Muscle layer of colon (tissue), 2 donors: ENCODE results near the gene TMEM161B.
A peak's percentile ranks its signal among the peaks of the same experiment; 100 is the strongest.
"Not testable (repeated sequence)": the region's sequence is repeated elsewhere in the genome, so short reads cannot be mapped to it uniquely, and the experiment has no call there.

Experiments used
- H3K27ac ChIP-seq: one replicate; pipeline ENCODE4 v1.7.0; 2013; ENCODE audit warnings: low read depth, mild to moderate bottlenecking, low read length, moderate library complexity
- H3K27me3 ChIP-seq, 2 donors: one replicate each; pipeline ENCODE4 v1.7.0; 2013; ENCODE audit warnings: low read length in 2 of 2, mild to moderate bottlenecking in 2 of 2; ENCODE audit not compliant: insufficient read depth in 2 of 2, control insufficient read depth in 1 of 2
- H3K36me3 ChIP-seq: one replicate; pipeline ENCODE4 v1.7.0; 2013; ENCODE audit warnings: mild to moderate bottlenecking, low read length; ENCODE audit not compliant: insufficient read depth
- H3K4me1 ChIP-seq: one replicate; pipeline ENCODE4 v1.7.0; 2013; ENCODE audit warnings: mild to moderate bottlenecking, low read length; ENCODE audit not compliant: insufficient read depth
- H3K4me3 ChIP-seq, 2 donors: one replicate each; pipeline ENCODE4 v1.7.0; 2013; ENCODE audit warnings: low read length in 2 of 2, low read depth in 1 of 2, mild to moderate bottlenecking in 1 of 2, moderate library complexity in 1 of 2
- H3K9ac ChIP-seq: one replicate; pipeline ENCODE4 v1.7.0; 2013; ENCODE audit warnings: low read length
- H3K9me3 ChIP-seq: one replicate; pipeline ENCODE4 v1.7.0; 2013; ENCODE audit warnings: mild to moderate bottlenecking, low read length
- donor health status: abdominal sarcoma.
- donor health status: Adenocarcinoma of cecum.

Gene TMEM161B

GRCh38 chr5:88275581-88275980 is 6.9 kb upstream of the TMEM161B start:
- Histone ChIP-seq H3K4me3 (no peak overlapping the region), H3K36me3 (peaks cover 4% of the 10 kb centered on the region), H3K9ac (no peak overlapping the region), H3K27me3 (no peaks in the 10 kb centered on the region), H3K9me3 (no peaks in the 10 kb centered on the region), H3K27ac (no peak overlapping the region), H3K4me1 (no peaks in the 10 kb centered on the region)

DNA sequence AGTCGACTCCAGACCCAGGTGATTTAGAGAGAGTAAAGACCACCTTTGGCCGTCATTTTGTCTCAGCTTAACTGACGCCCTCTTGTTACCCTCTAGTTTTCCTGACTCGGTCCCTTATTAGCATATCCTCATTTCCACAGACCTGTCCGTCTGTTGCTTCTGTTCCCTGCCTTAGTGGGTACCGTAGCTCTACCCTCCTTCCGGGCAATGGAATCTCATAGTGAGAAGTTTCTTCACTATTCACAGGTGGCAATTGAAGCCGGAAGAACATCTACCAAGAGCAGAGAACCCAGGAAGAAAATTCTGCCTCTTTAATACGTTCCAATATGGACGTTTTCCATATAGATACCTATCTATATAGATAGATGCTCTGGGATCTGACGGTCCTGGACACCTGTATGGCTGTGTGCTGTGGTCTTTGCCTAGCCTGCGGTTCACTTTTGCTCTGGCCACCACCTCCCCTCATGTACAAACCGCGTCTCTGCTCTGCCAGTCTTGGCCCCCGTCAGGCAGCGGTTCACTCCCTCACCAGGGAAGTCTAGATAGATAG is 652 bp upstream of the TMEM161B start:
- Histone ChIP-seq H3K4me3 (peak overlapping the region; percentile 23 to 99), H3K4me1 (peaks cover 18% of the 10 kb centered on the region), H3K9me3 (no peaks in the 10 kb centered on the region), H3K27ac (peak overlapping the region; percentile 41), H3K27me3 (no peaks in the 10 kb centered on the region), H3K9ac (peak overlapping the region; percentile 41), H3K36me3 (peaks cover 4% of the 10 kb centered on the region)

DNA sequence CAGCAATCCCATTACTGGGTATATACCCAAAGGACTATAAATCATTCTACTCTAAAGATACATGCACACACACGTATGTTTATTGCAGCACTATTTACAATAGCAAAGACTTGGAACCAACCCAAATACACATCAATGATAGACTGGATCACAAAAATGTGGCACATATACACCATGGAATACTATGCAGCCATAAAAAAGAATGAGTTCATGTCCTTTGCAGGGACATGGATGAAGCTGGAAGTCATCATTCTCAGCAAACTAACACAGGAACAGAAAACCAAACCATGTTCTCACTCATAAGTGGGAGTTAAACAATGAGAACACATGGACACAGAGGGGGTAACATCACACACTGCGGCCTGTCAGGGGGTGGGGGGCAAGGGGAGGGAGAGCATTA is 4.1 kb downstream of the TMEM161B start:
- H3K36me3 ChIP-seq, H3K4me3 ChIP-seq, H3K9ac ChIP-seq, H3K27ac ChIP-seq, H3K9me3 ChIP-seq, H3K27me3 ChIP-seq: not testable (repeated sequence)
- peaks cover 13% of the 10 kb centered on the region for H3K4me1 ChIP-seq

- no peak overlapping the region for H3K4me3 ChIP-seq
- H3K36me3 ChIP-seq: no peaks in the 10 kb centered on the region
These were observed 5.3 kb downstream of the TMEM161B start for GRCh38 chr5:88263349-88263748.

DNA sequence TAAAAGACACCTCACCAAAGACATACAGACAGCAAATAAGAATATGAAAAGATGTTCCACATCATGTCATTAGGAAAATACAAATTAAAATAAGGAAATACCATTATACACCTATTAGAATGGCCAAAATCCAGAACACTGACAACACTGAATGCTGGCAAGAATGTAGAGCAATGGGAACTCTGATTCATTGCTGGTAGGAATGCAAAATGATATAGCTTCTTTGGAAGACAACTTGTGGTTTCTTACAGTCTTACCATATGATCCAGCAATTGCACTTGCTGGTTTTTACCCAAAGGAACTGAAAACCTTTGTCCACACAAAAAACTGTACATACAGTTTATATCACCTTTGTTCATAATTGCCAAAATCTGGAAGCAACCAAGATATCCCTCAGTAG is 6.5 kb downstream of the TMEM161B start:
- Histone ChIP-seq H3K4me3 (no peak overlapping the region), H3K9me3 (no peaks in the 10 kb centered on the region), H3K27me3 (no peaks in the 10 kb centered on the region), H3K36me3 (no peaks in the 10 kb centered on the region), H3K9ac (no peak overlapping the region), H3K27ac (no peak overlapping the region), H3K4me1 (peaks cover 2% of the 10 kb centered on the region)

More at GRCh38 chr5:88263349-88263748, 5.3 kb downstream of the TMEM161B start:
- no peaks in the 10 kb centered on the region for H3K27me3 ChIP-seq
- H3K9ac ChIP-seq: no peak overlapping the region
- no peak overlapping the region for H3K27ac ChIP-seq
- H3K4me1 ChIP-seq: peaks cover 13% of the 10 kb centered on the region
- no peaks in the 10 kb centered on the region for H3K9me3 ChIP-seq

DNA sequence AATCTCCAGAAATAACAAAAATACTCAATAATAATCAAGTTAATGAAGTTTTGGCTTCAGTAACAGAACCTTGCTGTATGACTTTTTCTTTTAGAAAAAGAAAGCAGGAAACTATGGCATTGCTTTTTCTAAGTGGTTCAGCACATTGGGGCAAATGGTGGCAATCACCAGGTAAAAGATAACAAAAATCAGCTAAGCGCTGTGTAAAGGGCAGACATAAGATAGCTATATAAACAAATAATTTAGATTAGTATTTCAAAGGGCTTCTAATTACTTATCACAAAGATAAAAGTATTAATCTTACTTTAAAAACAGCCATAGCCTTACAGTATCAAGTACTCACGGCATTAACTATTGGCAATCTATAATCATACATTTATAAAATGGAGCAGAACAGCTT is 10.0 kb downstream of the TMEM161B start:
- Histone ChIP-seq H3K36me3 (no peaks in the 10 kb centered on the region), H3K27ac (no peak overlapping the region), H3K4me3 (no peak overlapping the region), H3K9me3 (no peaks in the 10 kb centered on the region), H3K27me3 (no peaks in the 10 kb centered on the region), H3K4me1 (no peaks in the 10 kb centered on the region), H3K9ac (no peak overlapping the region)

- Histone ChIP-seq H3K36me3 (no peaks in the 10 kb centered on the region), H3K27ac (no peak overlapping the region), H3K9ac (no peak overlapping the region), H3K9me3 (no peaks in the 10 kb centered on the region), H3K4me1 (no peaks in the 10 kb centered on the region), H3K27me3 (no peaks in the 10 kb centered on the region), H3K4me3 (no peak overlapping the region)
These were observed 11.8 kb downstream of the TMEM161B start for GRCh38 chr5:88256872-88257271.

GRCh38 chr5:88256037-88256436 is 12.6 kb downstream of the TMEM161B start:
- Histone ChIP-seq H3K27ac (no peak overlapping the region), H3K4me3 (no peak overlapping the region), H3K27me3 (no peaks in the 10 kb centered on the region), H3K9me3 (no peaks in the 10 kb centered on the region), H3K9ac (no peak overlapping the region), H3K36me3 (no peaks in the 10 kb centered on the region), H3K4me1 (no peaks in the 10 kb centered on the region)

- Histone ChIP-seq H3K27ac (no peak overlapping the region), H3K4me3 (no peak overlapping the region), H3K4me1 (no peaks in the 10 kb centered on the region), H3K9ac (no peak overlapping the region), H3K27me3 (no peaks in the 10 kb centered on the region), H3K36me3 (no peaks in the 10 kb centered on the region), H3K9me3 (no peaks in the 10 kb centered on the region)
These were observed 14.3 kb downstream of the TMEM161B start for GRCh38 chr5:88254320-88254719.

DNA sequence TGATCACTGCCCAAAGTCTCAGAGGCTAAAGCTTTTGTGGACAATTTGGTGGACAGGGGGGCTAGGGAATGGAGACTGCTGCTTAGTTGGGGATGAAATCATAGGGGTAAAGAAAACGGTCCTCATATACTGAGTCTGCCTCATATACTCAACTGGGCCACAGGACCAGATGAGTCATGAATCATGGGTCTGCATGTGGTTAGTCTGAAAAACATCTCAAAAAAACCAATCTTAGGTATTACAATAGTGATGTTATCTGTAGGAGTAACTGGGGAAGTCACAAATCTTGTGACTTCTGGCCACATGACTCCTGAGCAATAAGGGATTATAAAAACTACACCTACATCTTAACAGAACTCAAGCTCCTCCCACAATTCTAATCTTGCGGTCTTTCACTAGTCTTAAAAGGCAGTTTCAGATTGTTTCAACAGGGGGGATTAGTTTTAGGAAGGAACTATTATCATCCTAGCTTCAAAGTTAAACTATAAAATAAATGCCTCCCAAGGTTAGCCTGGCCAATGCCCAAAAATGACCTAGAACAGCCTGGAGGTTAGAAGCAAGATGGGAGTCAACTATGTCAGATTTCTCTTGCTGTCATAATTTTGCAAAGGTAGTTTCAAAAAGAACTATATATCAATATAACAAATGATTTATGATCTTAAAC is 17.5 kb downstream of the TMEM161B start:
- Histone ChIP-seq H3K27me3 (no peaks in the 10 kb centered on the region), H3K9ac (no peak overlapping the region), H3K4me1 (no peaks in the 10 kb centered on the region), H3K4me3 (no peak overlapping the region), H3K36me3 (no peaks in the 10 kb centered on the region), H3K9me3 (no peaks in the 10 kb centered on the region), H3K27ac (no peak overlapping the region)

- Histone ChIP-seq H3K4me1 (peaks cover 3% of the 10 kb centered on the region), H3K4me3 (no peak overlapping the region), H3K27me3 (no peaks in the 10 kb centered on the region), H3K36me3 (no peaks in the 10 kb centered on the region), H3K9ac (no peak overlapping the region), H3K27ac (no peak overlapping the region), H3K9me3 (no peaks in the 10 kb centered on the region)
These were observed 18.6 kb downstream of the TMEM161B start for GRCh38 chr5:88250010-88250409.
